HG02840 (cell line): Measurements from ENCODE around the gene LRP1.

ENCODE experiments used
- ATAC-seq: cut with Tn5 transposase; IDR thresholded peaks from one replicate; pipeline ENCODE4 v1.9.1; 2021; ENCODE audit warnings: mild to moderate bottlenecking, moderate library complexity, moderate number of reproducible peaks; ENCODE audit not compliant: unreplicated experiment, low FRiP score

Gene LRP1

DNA sequence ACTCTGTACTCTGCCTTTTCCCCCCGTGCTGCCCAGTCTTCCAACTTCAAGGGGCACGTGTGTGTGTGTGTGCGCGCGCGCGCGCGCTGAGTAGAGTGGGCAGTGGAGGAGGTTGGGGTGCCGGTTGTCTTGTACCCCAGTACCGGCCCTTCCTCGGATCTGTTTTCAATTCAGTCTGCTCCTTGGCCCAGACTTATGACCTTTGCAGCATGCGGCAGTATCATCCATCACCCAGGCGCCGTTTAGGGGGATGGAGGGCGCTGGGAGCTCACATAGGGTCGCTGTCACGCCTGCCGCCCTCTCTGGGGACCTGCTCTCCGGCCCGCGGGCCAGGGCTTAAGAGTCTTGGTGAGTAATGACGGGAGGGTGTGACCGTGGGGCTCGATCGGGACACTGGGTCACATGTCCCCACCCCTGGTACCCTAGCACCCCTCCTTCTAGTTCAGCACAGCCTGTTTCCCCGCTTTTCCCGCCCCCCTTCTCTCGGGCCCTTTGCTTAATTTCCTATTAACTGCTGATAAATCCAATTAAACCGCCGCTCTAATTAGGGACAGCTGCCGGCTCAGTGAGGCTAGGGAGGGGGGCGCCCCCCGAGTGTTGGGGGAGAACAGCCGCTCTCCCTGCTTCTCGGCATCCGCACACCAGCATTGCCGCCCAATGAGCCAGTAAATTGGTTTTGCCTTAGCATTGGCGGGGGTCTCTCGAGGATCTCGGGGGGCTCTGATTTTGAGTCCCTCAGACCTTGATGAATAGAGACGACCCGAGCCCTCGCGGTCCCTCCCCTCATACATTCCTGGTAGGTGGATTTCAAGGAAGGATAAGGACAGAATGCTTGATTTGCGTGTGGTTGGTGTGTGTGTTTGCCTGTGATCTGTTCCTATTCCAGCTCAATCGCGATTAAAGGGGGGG lies 113.4 kb downstream of the LRP1 start:
- no peak for ATAC-seq

DNA sequence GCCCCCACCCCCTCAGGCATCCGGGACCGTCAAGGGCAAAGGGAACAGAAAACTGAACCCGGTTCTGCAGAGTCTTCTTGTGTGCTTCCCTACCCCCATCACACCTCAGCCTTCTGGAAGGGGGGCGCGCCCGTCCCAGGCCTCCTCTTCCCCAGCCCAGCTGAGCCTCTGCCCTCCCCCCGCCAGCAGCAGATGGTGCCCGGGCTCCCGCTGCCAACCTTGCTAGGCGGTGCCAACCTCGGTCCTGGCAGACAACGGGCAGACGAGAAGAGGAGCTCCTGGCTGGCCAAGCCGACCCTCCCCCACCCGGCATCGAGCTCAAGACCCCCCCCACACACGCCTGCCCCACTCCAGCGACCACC lies 114.0 kb downstream of the LRP1 start:
- no peak for ATAC-seq

- peak; percentile 35 for ATAC-seq
Observed at GRCh38 chr12:57242691-57243454, 114.6 kb downstream of the LRP1 start.

DNA sequence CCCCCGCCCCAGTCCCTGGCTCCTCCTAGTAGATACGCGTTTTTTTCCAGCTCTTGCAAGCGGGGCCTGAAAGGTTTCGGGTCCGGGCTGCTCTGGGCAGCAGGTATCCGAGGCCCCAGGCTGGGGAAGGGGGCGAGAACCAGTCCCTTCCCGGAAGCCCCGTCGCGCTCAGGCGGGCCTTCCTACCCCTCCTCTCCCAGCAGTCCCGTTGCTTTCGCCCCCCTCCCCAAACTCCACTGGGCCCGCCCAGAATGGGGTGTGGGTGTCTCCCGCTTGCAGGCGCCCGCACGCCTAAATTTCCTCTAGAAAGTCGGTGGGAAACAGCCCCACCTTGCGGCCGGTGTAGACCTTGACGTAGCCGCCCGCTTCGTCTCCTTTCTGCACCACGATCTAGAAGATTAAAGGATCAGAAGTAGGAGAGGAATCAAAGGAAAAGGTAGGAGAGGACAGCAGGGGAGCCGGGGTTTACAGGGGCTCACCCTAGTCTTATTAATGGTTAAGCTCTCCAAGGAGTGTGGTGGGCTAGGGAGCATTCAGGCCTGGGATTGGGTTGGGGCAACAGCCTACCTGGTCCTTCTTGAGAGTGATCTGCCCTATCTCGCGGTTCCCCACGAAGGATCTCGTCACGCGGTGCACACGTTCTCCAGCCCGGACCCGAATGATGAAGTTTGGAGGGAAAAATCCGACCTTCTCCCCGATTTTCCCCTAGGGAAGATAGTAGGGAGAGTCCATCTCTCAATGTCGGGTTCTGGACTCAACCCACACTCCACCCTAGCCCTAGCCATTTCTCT lies 115.4 kb downstream of the LRP1 start:
- no peak for ATAC-seq

GRCh38 chr12:57244312-57244696 lies 116.0 kb downstream of the LRP1 start:
- ATAC-seq, result no peak

DNA sequence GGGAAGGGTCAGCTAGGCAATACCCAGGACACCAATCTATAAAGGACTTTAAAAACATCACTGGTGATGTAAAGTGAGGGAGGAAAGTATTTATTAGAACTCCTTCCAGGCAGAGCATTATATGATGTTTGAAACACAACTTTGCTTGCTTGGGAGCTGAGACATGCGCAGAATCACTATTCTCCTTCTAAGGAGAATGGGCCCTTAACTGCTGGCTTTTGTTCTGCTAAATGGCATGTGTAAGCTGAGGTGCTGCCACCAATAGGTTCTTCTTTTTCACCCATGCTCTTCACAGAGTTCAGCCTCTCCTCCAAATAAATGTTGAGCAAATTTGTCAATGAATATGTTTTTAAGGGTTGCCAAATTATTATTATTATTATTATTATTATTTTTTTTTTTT lies 118.8 kb downstream of the LRP1 start:
- no peak for ATAC-seq

DNA sequence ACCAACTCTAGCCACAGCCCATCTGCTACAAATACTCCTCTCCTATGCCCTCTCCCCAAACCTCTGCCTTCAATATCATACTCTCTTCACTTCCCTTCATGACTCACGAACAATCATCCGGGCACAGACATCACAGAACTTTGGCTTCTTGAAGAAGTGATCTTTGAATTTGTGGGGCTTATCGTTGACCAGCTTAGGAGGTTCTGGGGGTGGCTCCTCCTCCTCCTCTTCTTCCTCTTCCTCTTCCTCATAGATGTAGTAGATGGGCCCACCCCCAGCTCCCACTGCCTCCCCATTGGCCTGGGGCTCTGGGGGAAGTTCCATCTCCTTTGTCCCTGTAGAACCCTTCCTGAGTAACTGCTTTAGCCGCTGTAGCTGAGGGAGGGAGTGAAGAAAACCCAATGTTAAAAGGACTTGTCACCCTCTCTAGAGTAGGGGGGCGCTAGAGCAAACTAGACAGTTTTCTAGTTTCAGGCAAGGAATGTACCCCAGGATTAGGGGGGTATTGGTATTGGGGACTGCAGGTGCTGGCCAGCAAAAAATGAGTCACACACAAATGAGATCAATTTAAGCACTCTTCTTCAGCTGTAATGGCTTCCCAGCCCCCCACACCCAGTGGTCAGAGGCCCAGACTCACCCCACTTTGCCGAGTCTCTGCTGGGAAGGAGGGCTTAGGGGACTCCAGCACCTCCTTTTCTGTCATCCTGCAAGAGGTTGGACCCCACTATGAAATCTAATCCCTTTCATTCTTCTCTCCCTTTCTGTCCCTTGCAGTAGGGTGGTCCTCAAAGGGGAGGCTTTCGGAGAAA lies 120.9 kb downstream of the LRP1 start:
- no peak for ATAC-seq

- no peak for ATAC-seq
Observed at GRCh38 chr12:57250541-57250940, 122.3 kb downstream of the LRP1 start.

DNA sequence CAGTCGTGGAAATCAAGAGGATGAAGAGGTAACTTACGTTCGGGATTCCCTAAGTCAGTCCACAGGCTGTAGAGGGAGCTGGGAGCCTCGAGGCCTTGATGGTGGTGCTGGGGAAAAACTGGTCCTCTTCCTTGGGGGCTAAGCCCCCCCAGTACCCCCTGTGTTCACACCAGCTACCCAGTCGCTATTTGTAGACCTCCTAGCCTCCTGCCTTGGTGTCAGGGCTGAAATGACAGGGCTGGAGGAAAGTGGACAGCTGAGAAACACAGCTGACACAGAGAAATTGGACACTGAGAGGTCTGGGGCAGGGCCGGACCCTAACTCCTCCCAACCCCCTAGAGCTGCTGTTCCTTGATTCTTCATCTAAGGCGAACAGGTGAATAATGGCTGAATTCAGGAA lies 122.7 kb downstream of the LRP1 start, which contains the start of gene STAC3:
STAC3 (minus strand) TSS at position 232 of the 400 bp plus-strand sequence. CDS start 1,551 bp downstream, outside the sequence.
- ATAC-seq, result no peak

DNA sequence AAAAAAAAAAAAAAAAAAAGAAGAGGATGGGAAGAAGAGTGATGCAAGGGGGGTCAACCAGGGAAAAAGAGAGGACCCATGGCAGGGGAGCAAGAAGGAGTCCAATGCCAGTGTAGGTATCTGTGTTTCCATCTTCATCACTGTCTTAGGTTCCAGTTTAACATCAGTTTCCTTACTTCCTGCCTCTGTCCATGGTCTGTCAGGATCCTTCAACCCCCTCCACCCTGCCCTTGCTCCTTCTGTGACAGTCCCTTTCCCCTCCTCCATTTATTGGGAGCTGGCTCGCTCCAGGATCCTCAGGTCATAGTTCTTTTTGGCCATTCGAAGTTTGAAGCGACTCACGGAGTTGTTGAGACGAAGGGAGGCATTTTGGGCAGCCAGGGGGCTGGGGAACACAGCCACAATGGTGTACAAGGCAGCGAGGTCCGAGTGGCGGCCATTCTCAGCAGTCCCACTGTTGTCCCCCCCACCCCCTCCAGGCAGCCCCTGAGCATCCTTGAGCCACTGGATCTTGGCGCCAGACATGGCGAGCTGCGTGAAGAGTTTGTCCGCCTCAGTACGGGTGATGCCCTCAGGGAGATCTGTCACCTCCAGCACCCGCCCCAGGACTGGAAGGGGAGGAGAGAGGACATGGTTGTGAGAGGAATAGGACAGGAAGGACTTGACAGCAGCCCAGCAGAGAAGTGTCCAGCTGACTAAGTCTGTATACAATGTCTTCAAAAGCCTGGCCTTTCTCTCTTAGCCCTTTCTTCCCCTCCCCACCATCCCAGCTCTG lies 126.4 kb downstream of the LRP1 start:
- ATAC-seq, result no peak

DNA sequence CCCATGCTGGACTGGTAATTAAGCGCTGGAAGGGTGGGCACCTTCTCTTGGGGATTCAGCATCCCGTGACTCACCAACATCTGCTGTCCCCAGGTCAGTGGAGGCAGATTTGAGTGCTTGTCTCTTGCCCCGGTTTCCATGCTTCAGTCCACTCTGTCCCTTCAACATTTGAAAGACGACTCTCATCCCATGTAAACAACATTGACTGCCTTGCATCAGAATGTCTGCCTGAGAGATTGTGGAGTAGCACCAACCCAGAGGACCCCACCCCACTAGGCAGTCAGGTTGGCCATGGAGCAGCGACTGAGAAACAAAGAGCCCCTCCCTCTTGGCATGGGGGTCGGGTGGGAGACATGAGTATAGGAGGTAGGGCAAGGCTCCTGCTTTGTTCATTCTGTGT lies 127.6 kb downstream of the LRP1 start:
- ATAC-seq, result no peak

GRCh38 chr12:57258977-57259970 lies 131.0 kb downstream of the LRP1 start:
- no peak for ATAC-seq

GRCh38 chr12:57260366-57260765 lies 132.1 kb downstream of the LRP1 start:
- no peak for ATAC-seq

DNA sequence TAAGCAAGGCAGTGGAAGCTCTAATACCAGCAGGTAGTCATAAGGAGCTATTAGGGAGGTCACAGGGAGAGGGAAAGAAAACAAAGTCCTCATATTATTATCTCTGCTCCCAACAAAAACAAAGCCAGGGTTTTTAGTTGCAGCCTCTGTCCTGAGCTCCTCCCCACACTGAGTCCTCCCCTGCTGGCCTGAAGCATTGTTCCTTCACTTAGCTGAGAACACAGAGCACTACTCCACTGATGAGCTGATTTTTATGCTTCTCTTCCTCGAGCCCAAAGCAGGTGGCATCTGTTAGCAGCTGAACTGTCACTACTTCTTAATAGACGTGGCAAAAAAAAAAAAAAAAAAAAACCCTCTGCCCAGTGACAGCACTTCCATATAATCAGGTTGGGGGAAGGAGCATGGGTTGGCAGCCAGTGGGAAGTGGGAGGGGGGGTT lies 133.2 kb downstream of the LRP1 start:
- ATAC-seq, result no peak

GRCh38 chr12:57262126-57262822 lies 134.0 kb downstream of the LRP1 start:
- no peak for ATAC-seq
